Measurements from ENCODE around the gene STXBP3. TPM values are rescaled to one million over a fixed set of nuclear protein-coding genes. Genes with fewer than 3 reads are reported as not detected.

STXBP3 gene
- total RNA-seq, 1 donor from 2014 or later = 46.9 TPM

DNA sequence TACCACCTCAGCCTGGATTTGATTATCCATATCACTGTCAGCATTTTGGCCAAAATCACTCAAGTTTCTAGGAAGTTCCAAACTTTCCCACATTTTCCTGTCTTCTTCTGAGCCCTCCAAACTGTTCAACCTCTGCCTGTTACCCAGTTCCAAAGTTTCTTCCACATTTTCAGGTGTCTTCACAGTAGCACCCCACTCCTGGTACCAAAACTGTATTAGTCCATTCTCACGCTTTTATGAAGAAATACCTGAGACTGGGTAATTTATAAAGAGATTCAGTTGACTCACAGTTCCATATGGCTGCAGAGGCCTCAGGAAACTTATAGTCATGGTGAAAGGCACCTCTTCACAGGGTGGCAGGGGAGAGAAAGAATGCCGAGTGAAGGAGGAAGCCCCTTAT is 39.4 kb downstream of the STXBP3 start:
- H3K9me3 Mint-ChIP-seq (ENCODE audit: low read depth) = peaks cover 28% of the 10 kb centered on the region
- H3K4me3 Mint-ChIP-seq (ENCODE audit: low read depth) = no peak overlapping the region
- no peak for DNase-seq (ENCODE audit: low spot score, unreplicated experiment)
- TF ChIP-seq CTCF (IDR thresholded peaks at IDR 0.05; ENCODE audit: unreplicated experiment) = no peak
- no peaks in the 10 kb centered on the region for H3K27me3 Mint-ChIP-seq
- H3K36me3 Mint-ChIP-seq (ENCODE audit: insufficient read depth) = peaks cover 71% of the 10 kb centered on the region
- no peaks in the 10 kb centered on the region for H3K4me1 Mint-ChIP-seq (ENCODE audit: low read depth)
- H3K27ac Mint-ChIP-seq = no peak overlapping the region

DNA sequence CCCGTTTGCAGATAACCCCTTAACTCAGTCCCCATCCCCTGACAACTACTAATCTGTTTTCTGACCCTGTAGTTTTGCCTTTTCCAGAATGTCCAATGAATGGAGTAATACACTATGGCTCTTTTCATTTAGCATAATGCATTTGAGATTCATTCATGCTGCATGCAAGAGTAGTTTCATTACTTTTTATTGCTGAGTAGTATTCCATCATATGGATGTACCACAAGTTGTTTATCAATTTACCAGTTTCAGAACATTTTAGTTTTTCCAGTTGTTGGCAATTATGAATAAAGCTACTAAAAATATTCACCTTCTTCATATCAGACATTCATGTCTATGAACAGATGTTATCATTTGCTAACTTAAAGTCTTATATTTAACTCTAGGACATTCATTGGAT is 45.3 kb downstream of the STXBP3 start:
- TF ChIP-seq CTCF (IDR thresholded peaks at IDR 0.05; ENCODE audit: unreplicated experiment) = no peak
- Mint-ChIP-seq H3K36me3 (ENCODE audit: insufficient read depth) (peaks cover 50% of the 10 kb centered on the region), H3K4me3 (ENCODE audit: low read depth) (no peak overlapping the region)

DNA sequence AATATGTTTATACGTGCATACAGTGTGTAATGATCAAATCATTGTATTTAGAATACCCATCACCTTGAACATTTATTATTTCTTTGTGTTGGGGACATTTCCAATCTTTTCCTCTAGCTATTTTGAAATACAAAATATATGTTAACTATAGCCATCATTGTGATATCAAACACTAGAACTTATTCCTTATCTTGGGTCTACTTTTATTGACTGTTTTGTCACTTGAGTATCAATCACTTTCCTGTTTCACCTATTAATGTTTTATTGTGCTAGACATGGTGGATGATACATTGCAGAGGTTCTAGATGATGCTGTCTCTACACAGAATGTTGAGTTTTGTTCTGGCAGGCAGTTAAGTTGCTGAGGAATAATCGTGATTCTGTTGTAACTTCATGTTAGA is 45.9 kb downstream of the STXBP3 start:
- peaks cover 45% of the 10 kb centered on the region for H3K36me3 Mint-ChIP-seq (ENCODE audit: insufficient read depth)
- H3K4me1 Mint-ChIP-seq (ENCODE audit: low read depth) = no peaks in the 10 kb centered on the region
- DNase-seq (ENCODE audit: low spot score, unreplicated experiment) = no peak
- TF ChIP-seq CTCF (IDR thresholded peaks at IDR 0.05; ENCODE audit: unreplicated experiment) = no peak
- no peaks in the 10 kb centered on the region for H3K27me3 Mint-ChIP-seq
- no peak overlapping the region for H3K27ac Mint-ChIP-seq
- no peak overlapping the region for H3K4me3 Mint-ChIP-seq (ENCODE audit: low read depth)
- H3K9me3 Mint-ChIP-seq (ENCODE audit: low read depth) = peaks cover 16% of the 10 kb centered on the region

More for the DNA sequence above, 45.3 kb downstream of the STXBP3 start:
- DNase-seq (ENCODE audit: low spot score, unreplicated experiment) = no peak
- Mint-ChIP-seq H3K4me1 (ENCODE audit: low read depth) (no peaks in the 10 kb centered on the region), H3K27me3 (no peaks in the 10 kb centered on the region), H3K27ac (no peak overlapping the region), H3K9me3 (ENCODE audit: low read depth) (peaks cover 16% of the 10 kb centered on the region)

DNA sequence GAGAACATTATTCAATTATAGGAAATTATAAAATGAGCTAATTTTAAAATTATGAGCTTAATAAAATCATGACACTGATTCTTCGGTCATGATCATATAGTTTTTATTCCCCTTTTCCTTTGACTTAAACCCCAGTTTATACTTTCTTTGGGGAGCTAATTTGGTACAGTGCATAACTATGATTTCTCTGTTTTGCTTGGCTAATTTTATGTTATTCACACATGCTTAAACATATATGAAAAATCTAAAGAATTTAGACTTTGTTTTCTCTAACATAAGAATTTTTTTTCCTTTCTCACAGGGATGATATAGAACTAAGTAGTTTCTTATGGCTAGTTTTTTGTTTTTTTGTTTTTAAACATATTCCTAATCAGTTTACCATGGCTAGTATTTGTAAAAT is 52.5 kb downstream of the STXBP3 start:
- DNase-seq (ENCODE audit: low spot score, unreplicated experiment) = no peak
- Mint-ChIP-seq H3K4me3 (ENCODE audit: low read depth) (no peak overlapping the region), H3K4me1 (ENCODE audit: low read depth) (peaks cover 3% of the 10 kb centered on the region), H3K27ac (no peak overlapping the region), H3K36me3 (ENCODE audit: insufficient read depth) (peaks cover 26% of the 10 kb centered on the region), H3K27me3 (no peaks in the 10 kb centered on the region), H3K9me3 (ENCODE audit: low read depth) (no peaks in the 10 kb centered on the region)
- TF ChIP-seq CTCF (IDR thresholded peaks at IDR 0.05; ENCODE audit: unreplicated experiment) = no peak

- DNase-seq (ENCODE audit: low spot score, unreplicated experiment) = no peak
- H3K4me3 Mint-ChIP-seq (ENCODE audit: low read depth) = no peak overlapping the region
- peaks cover 20% of the 10 kb centered on the region for H3K36me3 Mint-ChIP-seq (ENCODE audit: insufficient read depth)
- no peak for TF ChIP-seq CTCF (IDR thresholded peaks at IDR 0.05; ENCODE audit: unreplicated experiment)
- H3K4me1 Mint-ChIP-seq (ENCODE audit: low read depth) = peaks cover 3% of the 10 kb centered on the region
- H3K9me3 Mint-ChIP-seq (ENCODE audit: low read depth) = no peaks in the 10 kb centered on the region
- no peaks in the 10 kb centered on the region for H3K27me3 Mint-ChIP-seq
- no peak overlapping the region for H3K27ac Mint-ChIP-seq
These were observed 54.6 kb downstream of the STXBP3 start for GRCh38 chr1:108801101-108801500.

Measured in progenitor cell of endocrine pancreas (in vitro differentiated cells).